ENCODE data around the gene MRPS23. TPM values are rescaled to one million over a fixed set of nuclear protein-coding genes. Genes with fewer than 3 reads are reported as not detected.

The MRPS23 gene
- total RNA-seq, 1 donor from 2014 or later = 15.3 TPM

DNA sequence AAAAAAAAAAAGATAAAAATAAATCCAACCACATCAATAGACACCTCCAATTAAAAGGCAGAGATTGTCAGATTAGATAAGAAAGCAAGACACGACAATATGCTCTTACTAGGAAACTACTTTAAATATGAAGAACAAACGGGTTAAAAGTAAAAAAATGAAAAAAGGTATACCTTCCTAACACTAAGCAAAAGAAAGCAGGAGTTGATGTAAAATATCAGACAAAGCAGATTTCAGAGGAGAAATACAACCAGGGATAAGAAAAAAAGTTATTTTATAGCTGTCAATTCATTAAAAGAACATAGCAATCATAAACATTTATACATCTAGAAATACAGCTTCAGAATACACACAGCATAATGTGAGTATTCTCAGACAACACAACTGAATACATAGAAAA is 55.0 kb downstream of the MRPS23 start:
- DNase-seq = no peak

DNA sequence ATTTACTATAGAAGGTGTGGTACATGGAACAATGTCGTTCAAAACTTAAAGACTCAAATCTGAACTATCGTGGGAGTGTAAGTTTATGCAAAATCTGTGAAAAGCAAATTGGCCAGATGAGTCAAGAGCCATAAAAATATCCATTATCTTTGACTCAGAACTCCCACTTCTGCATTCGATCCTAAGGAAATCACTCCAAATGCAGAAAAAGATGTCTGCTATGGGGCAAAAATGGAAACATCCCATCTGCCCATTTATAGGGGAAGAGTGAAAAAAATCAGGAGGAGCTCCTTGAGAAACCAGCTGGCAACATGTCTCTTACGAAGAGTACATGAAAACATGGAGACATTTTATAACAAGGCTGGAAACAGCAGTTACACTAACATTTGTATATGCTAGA is 61.1 kb downstream of the MRPS23 start:
- no peak for DNase-seq

DNA sequence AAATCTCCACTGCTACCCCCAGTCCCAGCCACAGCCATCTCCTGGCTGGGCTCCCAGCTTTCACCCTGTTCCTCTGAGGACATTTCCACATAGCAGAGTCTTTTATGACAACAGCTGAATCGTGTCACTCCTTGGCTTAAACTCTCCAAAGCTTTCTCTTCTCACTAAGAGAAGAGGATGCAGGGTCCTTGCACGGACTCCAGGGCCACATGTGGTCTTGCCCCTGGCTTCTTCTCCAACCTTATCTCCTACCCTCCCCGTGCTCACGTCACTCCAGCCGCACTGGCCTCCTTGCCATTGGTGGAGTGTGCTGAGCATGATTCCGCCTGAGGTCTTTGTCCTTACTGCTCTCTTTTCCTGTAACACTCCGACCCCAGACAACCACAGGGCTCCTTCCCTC is 64.8 kb downstream of the MRPS23 start:
- DNase-seq = peak; percentile 37

Small RNA genes lying within 50 kb of the gene (small RNA-seq; reads per million reads assigned to genes)
- not detected for gene RN7SKP94 (ENCODE audit: low replicate concordance)

Other genes with a start within 250 kb of the MRPS23 start
- not detected for gene CCDC182, start 104.7 kb downstream of the MRPS23 start, total RNA-seq
- gene CUEDC1, start 105.4 kb upstream of the MRPS23 start, total RNA-seq = 24.8 TPM
- 60.8 TPM for gene VEZF1, start 138.2 kb upstream of the MRPS23 start, total RNA-seq
- 268 TPM for gene SRSF1, start 157.2 kb upstream of the MRPS23 start, total RNA-seq
- 21.6 TPM for gene DYNLL2, start 233.4 kb upstream of the MRPS23 start, total RNA-seq

All from tongue (tissue), 3 donors.